NCI-H2196 (cell line): ENCODE measurements around the gene MKNK2.

ENCODE experiments used
- DNase-seq: peaks from one replicate; lab custom pipeline; 2025; ENCODE audit not compliant: unreplicated experiment; lab: John Stamatoyannopoulos, UW

Gene MKNK2

GRCh38 chr19:2080336-2080988 lies 29.4 kb upstream of the MKNK2 start:
- DNase-seq = no peak

- DNase-seq = no peak
Measured at GRCh38 chr19:2079865-2080301, 28.8 kb upstream of the MKNK2 start.

- no peak for DNase-seq
Measured at GRCh38 chr19:2079076-2079864, 28.2 kb upstream of the MKNK2 start.

GRCh38 chr19:2077833-2078619 lies 27.0 kb upstream of the MKNK2 start:
- no peak for DNase-seq

- DNase-seq = no peak
Measured at GRCh38 chr19:2077398-2077797, 26.4 kb upstream of the MKNK2 start.

GRCh38 chr19:2076526-2076944 lies 25.5 kb upstream of the MKNK2 start:
- DNase-seq = no peak

GRCh38 chr19:2072757-2073551 lies 21.9 kb upstream of the MKNK2 start:
- DNase-seq = no peak

GRCh38 chr19:2070986-2071673 lies 20.1 kb upstream of the MKNK2 start:
- DNase-seq = no peak

GRCh38 chr19:2070436-2070827 lies 19.4 kb upstream of the MKNK2 start:
- DNase-seq = no peak

- no peak for DNase-seq
Measured at GRCh38 chr19:2064788-2065524, 13.9 kb upstream of the MKNK2 start.

GRCh38 chr19:2064395-2064787 lies 13.3 kb upstream of the MKNK2 start:
- DNase-seq = no peak

GRCh38 chr19:2063824-2064223 lies 12.8 kb upstream of the MKNK2 start:
- DNase-seq = no peak

- no peak for DNase-seq
Measured at GRCh38 chr19:2062770-2063169, 11.7 kb upstream of the MKNK2 start.

GRCh38 chr19:2062389-2062729 lies 11.3 kb upstream of the MKNK2 start:
- DNase-seq = no peak

- peak; percentile 99 for DNase-seq
Measured at GRCh38 chr19:2061495-2062388, 10.7 kb upstream of the MKNK2 start.

- peak; percentile 64 for DNase-seq
Measured at GRCh38 chr19:2060884-2061494, 9.9 kb upstream of the MKNK2 start.

- DNase-seq = peak; percentile 84
Measured at GRCh38 chr19:2059422-2060201, 8.6 kb upstream of the MKNK2 start.
